Vagina (tissue), 2 donors: ENCODE measurements around the gene STXBP6. TPM values are rescaled to one million over a fixed set of nuclear protein-coding genes. Genes with fewer than 3 reads are reported as not detected.
A peak's percentile ranks its signal among the peaks of the same experiment; 100 is the strongest.

ENCODE experiments used
- DNase-seq, 2 donors: peaks; one replicate each; pipeline ENCODE4 v3.0.0-alpha.2; 2017; ENCODE audit errors: extremely low spot score in 2 of 2
- H3K27ac ChIP-seq: fragments of 200-600 bp; sonication (generic); one replicate; pipeline ENCODE4 v1.5.1; 2019
- H3K27me3 ChIP-seq: fragments of 200-600 bp; sonication (generic); one replicate; pipeline ENCODE4 v1.5.1; 2019
- H3K36me3 ChIP-seq, 2 donors: fragments of 200-600 bp; sonication (generic); one replicate each; pipeline ENCODE4 v1.5.1; 2017 to 2019
- H3K4me1 ChIP-seq: fragments of 200-600 bp; sonication (generic); one replicate; pipeline ENCODE4 v1.5.1; 2019
- H3K4me3 ChIP-seq, 2 donors: fragments of 200-600 bp; sonication (generic); 1 replicate in 1 of 2; 2 replicates in 1 of 2; pipeline ENCODE4 v1.5.1; 2016 to 2019
- H3K9me3 ChIP-seq: fragments of 200-600 bp; sonication (generic); one replicate; pipeline ENCODE4 v1.5.1; 2019
- POLR2A ChIP-seq, 2 donors: fragments of 450-650 bp; IDR thresholded peaks; one replicate each; pipeline ENCODE4 v1.6.1; 2017; ENCODE audit warnings: antibody characterized with exemption in 2 of 2, mild to moderate bottlenecking in 2 of 2, moderate library complexity in 2 of 2
- POLR2AphosphoS5 ChIP-seq, 2 donors: sonication (generic); formaldehyde crosslinking; IDR thresholded peaks; one replicate each; pipeline ENCODE4 v1.9.0; 2017; ENCODE audit warnings: antibody characterized with exemption in 2 of 2, mild to moderate bottlenecking in 2 of 2, low read depth in 1 of 2; ENCODE audit not compliant: insufficient read depth in 1 of 2
- intact Hi-C: fragments of 100-400 bp; cut with DNase I; formaldehyde crosslinking; loops from one replicate; pipeline ENCODE4 v1.15.1; 2023
- total RNA-seq: library from RNA; depleted of rRNA; stranded (reverse); fragments of >200 nt; gene quantifications from one replicate; pipeline ENCODE4 v1.2.3, GENCODE V29; 2016
- TF ChIP-seq, protein P1 (sequence below), 3 experiments: fragments of 450-650 bp in 2 of 3; fragments of 200-600 bp in 1 of 3; sonication (generic) in 1 of 3; IDR thresholded peaks; one replicate each; pipeline ENCODE4 v1.5.1; 2017 to 2019; ENCODE audit warnings: antibody characterized with exemption in 3 of 3, mild to moderate bottlenecking in 2 of 3, moderate library complexity in 2 of 3

The STXBP6 gene
- total RNA-seq, 1 donor from 2014 or later, result 4.4 TPM

GRCh38 chr14:25048170-25049016 is 1.6 kb downstream of the STXBP6 start:
- TF ChIP-seq, protein P1, sequence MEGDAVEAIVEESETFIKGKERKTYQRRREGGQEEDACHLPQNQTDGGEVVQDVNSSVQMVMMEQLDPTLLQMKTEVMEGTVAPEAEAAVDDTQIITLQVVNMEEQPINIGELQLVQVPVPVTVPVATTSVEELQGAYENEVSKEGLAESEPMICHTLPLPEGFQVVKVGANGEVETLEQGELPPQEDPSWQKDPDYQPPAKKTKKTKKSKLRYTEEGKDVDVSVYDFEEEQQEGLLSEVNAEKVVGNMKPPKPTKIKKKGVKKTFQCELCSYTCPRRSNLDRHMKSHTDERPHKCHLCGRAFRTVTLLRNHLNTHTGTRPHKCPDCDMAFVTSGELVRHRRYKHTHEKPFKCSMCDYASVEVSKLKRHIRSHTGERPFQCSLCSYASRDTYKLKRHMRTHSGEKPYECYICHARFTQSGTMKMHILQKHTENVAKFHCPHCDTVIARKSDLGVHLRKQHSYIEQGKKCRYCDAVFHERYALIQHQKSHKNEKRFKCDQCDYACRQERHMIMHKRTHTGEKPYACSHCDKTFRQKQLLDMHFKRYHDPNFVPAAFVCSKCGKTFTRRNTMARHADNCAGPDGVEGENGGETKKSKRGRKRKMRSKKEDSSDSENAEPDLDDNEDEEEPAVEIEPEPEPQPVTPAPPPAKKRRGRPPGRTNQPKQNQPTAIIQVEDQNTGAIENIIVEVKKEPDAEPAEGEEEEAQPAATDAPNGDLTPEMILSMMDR (IDR thresholded peaks at IDR 0.05), result no peak
- TF ChIP-seq POLR2A (IDR thresholded peaks at IDR 0.05) (no peak), POLR2AphosphoS5 (IDR thresholded peaks at IDR 0.05; ENCODE audit: insufficient read depth in 1 of 2, low read depth in 1 of 2) (no peak)
- Histone ChIP-seq H3K36me3 (no peaks in the 10 kb centered on the region), H3K4me3 (peak overlapping the region; percentile 46 to 56), H3K4me1 (peaks cover 30% of the 10 kb centered on the region), H3K27me3 (no peaks in the 10 kb centered on the region), H3K27ac (peak overlapping the region; percentile 57), H3K9me3 (no peaks in the 10 kb centered on the region)
- DNase-seq, result no peak
- intact Hi-C loops, result no loop called here

DNA sequence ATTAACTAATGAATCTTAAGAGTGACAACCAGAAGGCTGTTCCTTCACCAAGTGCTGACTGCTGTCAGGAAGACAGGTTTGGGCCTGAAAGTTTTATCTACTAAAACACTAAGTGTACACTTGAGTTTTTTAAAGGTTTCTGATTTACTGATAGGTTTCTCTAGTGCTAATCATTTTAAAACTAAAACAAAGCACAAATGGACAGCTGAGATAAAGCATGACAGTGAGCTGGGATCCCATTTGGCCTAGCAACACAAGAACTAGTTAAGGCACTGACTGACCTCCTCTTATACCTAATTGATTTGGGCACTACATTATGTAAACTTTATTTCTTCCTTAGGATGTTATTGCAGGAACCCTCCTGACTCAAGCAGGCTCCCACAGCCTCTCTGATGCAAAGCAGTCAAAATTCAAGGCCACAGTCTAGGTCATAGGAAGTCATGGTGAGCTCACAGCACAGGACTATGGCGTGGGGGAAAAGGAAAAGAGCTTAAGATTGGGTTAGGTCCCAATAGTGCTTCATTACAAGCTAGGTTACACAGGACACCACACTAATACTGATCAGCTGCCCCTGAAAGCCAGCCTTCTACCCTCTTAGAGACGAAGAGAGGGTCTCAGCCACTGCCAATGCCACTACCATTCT is 3.5 kb downstream of the STXBP6 start:
- no peak for TF ChIP-seq POLR2AphosphoS5 (IDR thresholded peaks at IDR 0.05; ENCODE audit: insufficient read depth in 1 of 2, low read depth in 1 of 2)
- TF ChIP-seq POLR2A (IDR thresholded peaks at IDR 0.05), result no peak
- TF ChIP-seq, protein P1 (IDR thresholded peaks at IDR 0.05), result no peak
- Histone ChIP-seq H3K36me3 (no peaks in the 10 kb centered on the region), H3K4me3 (no peak overlapping the region), H3K27ac (no peak overlapping the region), H3K4me1 (peaks cover 39% of the 10 kb centered on the region), H3K27me3 (no peaks in the 10 kb centered on the region), H3K9me3 (no peaks in the 10 kb centered on the region)
- intact Hi-C loops, result no loop called here
- DNase-seq, result no peak

DNA sequence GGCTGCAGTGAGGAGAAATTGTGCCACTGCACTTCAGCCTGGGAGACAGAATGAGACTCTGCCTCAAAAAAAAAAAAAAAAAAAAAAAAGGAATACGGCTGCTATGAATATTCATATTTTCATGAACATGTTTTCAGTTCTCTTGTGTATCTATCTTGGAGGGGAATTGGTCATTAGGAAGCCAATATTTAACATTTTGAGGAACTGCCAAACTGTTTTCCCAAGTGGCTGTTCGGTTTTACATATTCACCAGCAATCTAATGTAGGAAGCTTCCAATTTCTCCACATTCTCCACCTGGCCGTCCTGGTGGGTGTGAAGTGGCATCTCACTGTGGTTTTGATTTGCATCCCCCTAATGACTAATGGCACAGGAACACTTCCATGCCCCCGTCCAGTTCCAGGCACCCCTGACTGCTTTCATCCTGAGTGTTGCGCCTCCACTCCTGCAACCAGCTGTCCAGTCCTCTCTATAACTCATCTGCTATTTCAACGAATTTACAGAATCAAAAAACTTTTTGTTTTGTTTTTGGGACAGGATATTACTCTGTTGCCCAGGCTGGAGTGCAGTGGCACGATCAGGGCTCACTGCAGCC is 5.7 kb downstream of the STXBP6 start:
- Histone ChIP-seq H3K36me3 (no peaks in the 10 kb centered on the region), H3K4me1 (peaks cover 22% of the 10 kb centered on the region), H3K27me3 (no peaks in the 10 kb centered on the region), H3K9me3 (no peaks in the 10 kb centered on the region), H3K4me3 (no peak overlapping the region), H3K27ac (no peak overlapping the region)
- DNase-seq, result no peak
- TF ChIP-seq POLR2A (IDR thresholded peaks at IDR 0.05) (no peak), POLR2AphosphoS5 (IDR thresholded peaks at IDR 0.05; ENCODE audit: insufficient read depth in 1 of 2, low read depth in 1 of 2) (no peak)
- TF ChIP-seq, protein P1 (IDR thresholded peaks at IDR 0.05), result no peak
- intact Hi-C loops, result no loop called here

- no peak overlapping the region for H3K4me3 ChIP-seq
- H3K4me1 ChIP-seq, result peaks cover 9% of the 10 kb centered on the region
- no peaks in the 10 kb centered on the region for H3K36me3 ChIP-seq
- no peaks in the 10 kb centered on the region for H3K9me3 ChIP-seq
- TF ChIP-seq, protein P1 (IDR thresholded peaks at IDR 0.05), result peak in 1 of 3 experiments; percentile 38
- no peak for TF ChIP-seq POLR2A (IDR thresholded peaks at IDR 0.05)
- DNase-seq, result no peak
- H3K27ac ChIP-seq, result no peak overlapping the region
- intact Hi-C loops, result no loop called here
- H3K27me3 ChIP-seq, result no peaks in the 10 kb centered on the region
Observed at GRCh38 chr14:25042362-25043299, 7.3 kb downstream of the STXBP6 start.
